Activated CD4-positive, alpha-beta T cell treated with anti-CD3 and anti-CD28 coated beads, Interleukin-2, amount 50 U/mL, for 1 hour (primary cell): ENCODE data around the gene ZNF862.
"Not testable (repeated sequence)": the region's sequence is repeated elsewhere in the genome, so short reads cannot be mapped to it uniquely, and the experiment has no call there.

Source experiments
- DNase-seq: peaks from one replicate; pipeline ENCODE4 v3.0.0-alpha.2; 2020

ZNF862 gene

GRCh38 chr7:149825567-149826343 lies 12.4 kb upstream of the ZNF862 start:
- DNase-seq, result no peak

- no peak for DNase-seq
Observed at GRCh38 chr7:149826344-149827088, 11.7 kb upstream of the ZNF862 start.

- DNase-seq, result no peak
Observed at GRCh38 chr7:149827089-149827981, 10.8 kb upstream of the ZNF862 start.

GRCh38 chr7:149828357-149829309 lies 9.5 kb upstream of the ZNF862 start:
- no peak for DNase-seq

- not testable (repeated sequence) for DNase-seq
Observed at GRCh38 chr7:149830527-149830926, 7.6 kb upstream of the ZNF862 start.

GRCh38 chr7:149830997-149831740 lies 7.0 kb upstream of the ZNF862 start:
- DNase-seq, result no peak

GRCh38 chr7:149831741-149832219 lies 6.4 kb upstream of the ZNF862 start:
- no peak for DNase-seq

GRCh38 chr7:149832332-149833041 lies 5.7 kb upstream of the ZNF862 start:
- no peak for DNase-seq

- DNase-seq, result no peak
Observed at GRCh38 chr7:149833495-149834130, 4.6 kb upstream of the ZNF862 start.

- no peak for DNase-seq
Observed at GRCh38 chr7:149834601-149835000, 3.6 kb upstream of the ZNF862 start.

- DNase-seq, result no peak
Observed at GRCh38 chr7:149836434-149836833, 1.7 kb upstream of the ZNF862 start.

GRCh38 chr7:149837564-149838223 lies 481 bp upstream of the ZNF862 start:
- no peak for DNase-seq

GRCh38 chr7:149838992-149839408 lies 825 bp downstream of the ZNF862 start:
- no peak for DNase-seq

GRCh38 chr7:149839933-149840332 lies 1.8 kb downstream of the ZNF862 start:
- no peak for DNase-seq

GRCh38 chr7:149843566-149843965 lies 5.4 kb downstream of the ZNF862 start:
- DNase-seq, result no peak

- DNase-seq, result no peak
Observed at GRCh38 chr7:149844445-149844844, 6.3 kb downstream of the ZNF862 start.

GRCh38 chr7:149845257-149845980 lies 7.2 kb downstream of the ZNF862 start:
- DNase-seq, result no peak

GRCh38 chr7:149846021-149846420 lies 7.8 kb downstream of the ZNF862 start:
- no peak for DNase-seq
